Measurements from ENCODE around the gene BAZ2B.
"Not testable (repeated sequence)": the region's sequence is repeated elsewhere in the genome, so short reads cannot be mapped to it uniquely, and the experiment has no call there.

Gene BAZ2B

DNA sequence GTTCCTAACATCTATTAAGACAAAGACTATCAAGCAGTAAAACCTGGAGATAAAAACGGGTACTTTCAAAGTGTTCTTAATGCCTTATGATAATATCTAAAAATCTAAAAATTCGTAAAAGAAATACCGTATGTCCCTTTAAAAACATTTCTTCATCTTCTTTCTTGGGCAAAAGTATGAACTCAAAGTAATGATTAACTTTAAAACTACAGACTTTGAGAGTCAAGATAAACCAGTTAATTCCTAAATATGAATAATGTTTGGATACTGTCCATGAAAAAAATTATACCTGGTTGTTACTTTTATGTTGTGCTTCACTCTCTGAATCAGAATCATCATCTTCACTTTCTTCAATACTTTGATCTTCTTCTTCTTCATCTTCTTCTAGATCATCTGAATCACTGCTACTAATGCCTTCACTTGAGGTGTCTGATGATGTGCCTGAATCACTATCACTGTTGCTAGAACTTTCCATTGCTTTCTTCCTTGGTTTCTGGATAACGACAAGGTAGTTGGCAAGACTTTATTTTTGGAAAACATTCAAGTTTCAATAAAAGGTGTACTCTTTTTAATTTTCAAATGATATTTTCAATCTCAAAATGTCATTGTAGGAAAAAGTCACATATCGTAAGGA lies 177.5 kb downstream of the BAZ2B start:
- H3K4me1 ChIP-seq (ENCODE audit: insufficient read depth, low read length) = no peaks in the 10 kb centered on the region
- no peak overlapping the region for H3K4me3 ChIP-seq (ENCODE audit: low read length)
- H3K36me3 ChIP-seq (ENCODE audit: insufficient read depth, low read depth, low read length) = peaks cover 59% of the 10 kb centered on the region
- H3K9ac ChIP-seq (ENCODE audit: low read depth, low read length) = no peak overlapping the region
- H3K27ac ChIP-seq (ENCODE audit: low read length) = no peak overlapping the region
- H3K27me3 ChIP-seq (ENCODE audit: insufficient read depth, low read length) = no peaks in the 10 kb centered on the region
- no peaks in the 10 kb centered on the region for H3K9me3 ChIP-seq (ENCODE audit: insufficient read depth, low read depth, low read length)

DNA sequence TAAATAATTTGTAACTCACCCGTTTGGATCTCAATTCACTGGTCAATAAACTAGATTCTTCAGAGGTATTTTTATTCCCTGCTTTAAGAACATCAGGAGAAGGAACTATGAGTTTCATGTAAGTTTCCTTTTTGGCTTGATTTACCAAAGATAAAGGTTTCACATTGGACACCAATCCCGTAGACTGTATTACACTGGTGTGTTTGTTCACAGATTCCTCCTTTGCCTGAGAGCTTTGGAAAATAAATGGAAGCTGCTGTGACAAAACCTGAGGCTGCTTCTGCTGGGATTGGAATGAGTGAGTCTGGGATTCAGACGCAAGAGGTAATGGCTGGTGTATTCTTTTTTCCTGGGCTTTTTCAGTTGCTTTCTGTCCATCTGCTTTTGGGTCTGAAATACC lies 178.1 kb downstream of the BAZ2B start:
- H3K36me3 ChIP-seq (ENCODE audit: insufficient read depth, low read depth, low read length) = peaks cover 59% of the 10 kb centered on the region
- H3K4me1 ChIP-seq (ENCODE audit: insufficient read depth, low read length) = no peaks in the 10 kb centered on the region
- no peak overlapping the region for H3K9ac ChIP-seq (ENCODE audit: low read depth, low read length)
- H3K27me3 ChIP-seq (ENCODE audit: insufficient read depth, low read length) = no peaks in the 10 kb centered on the region
- H3K27ac ChIP-seq (ENCODE audit: low read length) = no peak overlapping the region
- no peak overlapping the region for H3K4me3 ChIP-seq (ENCODE audit: low read length)
- H3K9me3 ChIP-seq (ENCODE audit: insufficient read depth, low read depth, low read length) = no peaks in the 10 kb centered on the region

DNA sequence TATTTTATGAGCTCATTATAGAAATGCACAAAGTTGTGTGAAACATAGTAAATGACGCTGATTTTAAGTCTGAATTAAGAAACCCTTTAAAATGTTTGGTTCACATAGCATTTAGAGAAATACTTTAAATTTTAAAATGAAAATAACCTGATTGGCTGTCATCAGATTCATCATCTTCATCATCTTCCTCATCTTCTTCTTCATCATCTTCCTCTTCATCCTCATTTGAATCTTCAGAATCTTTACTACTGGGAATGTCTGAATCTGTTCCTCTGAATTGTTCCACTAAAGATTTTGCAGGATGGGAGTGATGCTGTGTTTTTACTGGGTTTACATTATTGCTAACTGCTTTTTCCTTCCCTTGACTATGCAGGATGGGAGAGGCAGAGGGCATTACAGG lies 183.7 kb downstream of the BAZ2B start:
- no peak overlapping the region for H3K9ac ChIP-seq (ENCODE audit: low read depth, low read length)
- H3K27ac ChIP-seq (ENCODE audit: low read length) = no peak overlapping the region
- H3K36me3 ChIP-seq (ENCODE audit: insufficient read depth, low read depth, low read length) = peaks cover 69% of the 10 kb centered on the region
- H3K27me3 ChIP-seq (ENCODE audit: insufficient read depth, low read length) = no peaks in the 10 kb centered on the region
- H3K4me3 ChIP-seq (ENCODE audit: low read length) = no peak overlapping the region
- no peaks in the 10 kb centered on the region for H3K4me1 ChIP-seq (ENCODE audit: insufficient read depth, low read length)
- H3K9me3 ChIP-seq (ENCODE audit: insufficient read depth, low read depth, low read length) = no peaks in the 10 kb centered on the region

DNA sequence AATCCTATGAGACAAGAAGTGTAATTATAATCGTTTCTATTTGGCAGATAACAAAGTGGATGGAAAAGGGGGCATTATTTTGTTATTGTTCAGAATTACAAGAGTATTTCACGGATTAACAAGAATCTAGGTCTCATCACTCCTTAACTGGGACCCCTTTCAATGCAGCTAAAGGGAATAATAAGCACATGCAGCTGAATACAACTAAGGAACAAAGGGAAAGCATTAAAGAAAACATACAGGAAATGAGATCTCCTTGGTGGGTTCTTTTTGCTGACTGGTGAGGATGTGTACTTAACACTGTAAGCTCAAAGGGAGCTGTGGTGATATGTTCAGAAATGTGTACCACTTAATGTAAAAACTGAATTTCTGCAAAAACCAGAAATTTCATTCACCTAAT lies 189.3 kb downstream of the BAZ2B start:
- Histone ChIP-seq H3K4me3 (ENCODE audit: low read length) (no peak overlapping the region), H3K9ac (ENCODE audit: low read depth, low read length) (no peak overlapping the region), H3K36me3 (ENCODE audit: insufficient read depth, low read depth, low read length) (peaks cover 75% of the 10 kb centered on the region), H3K27me3 (ENCODE audit: insufficient read depth, low read length) (no peaks in the 10 kb centered on the region), H3K27ac (ENCODE audit: low read length) (no peak overlapping the region), H3K4me1 (ENCODE audit: insufficient read depth, low read length) (no peaks in the 10 kb centered on the region), H3K9me3 (ENCODE audit: insufficient read depth, low read depth, low read length) (no peaks in the 10 kb centered on the region)

DNA sequence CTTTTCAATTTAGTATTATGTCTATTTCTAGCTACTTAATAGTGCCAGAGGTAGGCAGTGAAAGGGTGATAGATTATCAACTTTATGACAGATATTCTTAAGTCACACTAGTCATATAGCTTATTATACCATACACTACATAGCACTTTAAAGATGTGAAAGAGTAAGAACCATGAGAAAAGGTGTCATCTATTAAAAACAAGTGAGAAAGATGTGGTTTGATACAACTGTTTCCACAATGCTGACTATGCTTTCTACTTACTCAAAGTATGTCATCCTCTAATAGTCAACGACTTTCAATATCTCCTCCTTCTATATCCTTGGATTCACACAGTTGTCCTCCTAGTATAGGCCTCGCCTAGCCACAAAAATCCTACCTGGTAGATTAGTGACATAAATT lies 196.9 kb downstream of the BAZ2B start:
- H3K4me1 ChIP-seq (ENCODE audit: insufficient read depth, low read length) = no peaks in the 10 kb centered on the region
- H3K9me3 ChIP-seq (ENCODE audit: insufficient read depth, low read depth, low read length) = no peaks in the 10 kb centered on the region
- no peak overlapping the region for H3K27ac ChIP-seq (ENCODE audit: low read length)
- peaks cover 25% of the 10 kb centered on the region for H3K36me3 ChIP-seq (ENCODE audit: insufficient read depth, low read depth, low read length)
- H3K27me3 ChIP-seq (ENCODE audit: insufficient read depth, low read length) = no peaks in the 10 kb centered on the region
- no peak overlapping the region for H3K4me3 ChIP-seq (ENCODE audit: low read length)
- no peak overlapping the region for H3K9ac ChIP-seq (ENCODE audit: low read depth, low read length)

DNA sequence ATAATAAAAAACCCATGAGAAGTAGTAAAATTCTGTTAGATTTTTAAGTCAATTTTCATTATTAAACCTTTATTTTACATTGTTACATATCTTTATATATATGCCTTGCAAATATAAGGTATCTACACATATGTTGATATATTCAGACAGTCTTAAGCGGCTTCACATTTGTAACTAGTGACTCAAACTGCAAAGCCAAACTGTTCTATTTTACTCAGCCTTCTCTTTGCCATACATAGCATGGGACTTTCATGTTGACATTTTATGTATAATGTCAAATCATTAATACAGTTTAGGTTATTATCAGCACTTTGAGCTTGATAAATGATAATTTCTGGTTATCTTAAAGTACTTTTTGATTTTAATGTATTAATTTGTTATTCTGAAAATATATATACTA lies 204.9 kb downstream of the BAZ2B start:
- Histone ChIP-seq H3K27ac (ENCODE audit: low read length) (no peak overlapping the region), H3K36me3 (ENCODE audit: insufficient read depth, low read depth, low read length) (peaks cover 46% of the 10 kb centered on the region), H3K4me3 (ENCODE audit: low read length) (no peak overlapping the region), H3K27me3 (ENCODE audit: insufficient read depth, low read length) (no peaks in the 10 kb centered on the region), H3K4me1 (ENCODE audit: insufficient read depth, low read length) (no peaks in the 10 kb centered on the region), H3K9me3 (ENCODE audit: insufficient read depth, low read depth, low read length) (no peaks in the 10 kb centered on the region), H3K9ac (ENCODE audit: low read depth, low read length) (no peak overlapping the region)

DNA sequence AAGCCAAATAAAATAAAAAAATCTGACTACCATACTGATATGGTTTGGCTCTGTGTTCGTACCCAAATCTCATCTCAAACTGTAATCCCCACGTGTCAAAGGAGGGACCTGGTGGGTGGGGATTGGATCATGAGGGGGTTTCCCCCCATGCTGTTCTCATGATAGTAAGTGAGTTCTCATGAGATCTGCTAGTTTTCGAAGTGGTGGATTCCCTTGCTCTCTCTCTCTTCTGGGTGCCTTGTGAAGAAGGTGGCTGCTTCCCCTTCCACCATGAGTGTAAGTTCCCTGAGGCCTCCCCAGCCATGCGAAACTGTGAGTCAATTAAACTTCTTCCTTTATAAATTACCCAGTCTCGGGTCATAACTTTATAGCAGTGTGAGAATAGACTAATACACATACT lies 206.1 kb downstream of the BAZ2B start:
- Histone ChIP-seq H3K36me3 (ENCODE audit: insufficient read depth, low read depth, low read length) (peaks cover 54% of the 10 kb centered on the region), H3K27ac (ENCODE audit: low read length) (no peak overlapping the region), H3K9me3 (ENCODE audit: insufficient read depth, low read depth, low read length) (no peaks in the 10 kb centered on the region), H3K27me3 (ENCODE audit: insufficient read depth, low read length) (no peaks in the 10 kb centered on the region), H3K4me3 (ENCODE audit: low read length) (no peak overlapping the region), H3K9ac (ENCODE audit: low read depth, low read length) (no peak overlapping the region), H3K4me1 (ENCODE audit: insufficient read depth, low read length) (no peaks in the 10 kb centered on the region)

DNA sequence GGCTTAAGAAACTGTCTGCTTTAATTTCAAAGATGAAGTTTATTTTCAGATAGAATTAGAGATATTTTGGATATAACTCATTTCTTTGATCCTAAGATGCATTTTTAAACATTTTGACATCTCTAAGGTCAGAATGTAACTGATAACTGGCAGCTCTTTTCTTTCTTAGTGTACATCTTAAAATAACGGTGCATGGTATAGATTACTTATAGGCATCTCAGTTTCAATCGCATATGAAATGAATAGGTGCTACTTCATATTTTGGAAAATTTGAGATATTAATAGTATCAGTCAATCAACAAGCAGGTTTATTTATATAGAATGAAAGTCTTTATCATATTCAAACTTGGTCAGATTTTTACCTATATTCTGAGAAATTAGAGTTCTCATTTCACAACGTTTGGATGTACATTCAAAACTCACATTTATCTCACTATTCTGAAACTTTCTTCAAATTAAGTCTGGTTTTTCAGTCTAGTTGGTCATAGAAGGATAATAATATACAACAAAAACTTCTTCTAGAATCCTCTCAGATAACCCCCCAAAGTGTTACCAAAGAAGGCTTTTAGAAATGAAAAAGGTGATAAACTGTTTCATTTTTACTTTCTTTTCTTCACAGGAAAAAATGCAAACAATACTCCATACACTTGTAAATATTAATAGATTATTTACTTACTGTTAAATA lies 207.1 kb downstream of the BAZ2B start:
- no peak overlapping the region for H3K4me3 ChIP-seq (ENCODE audit: low read length)
- no peak overlapping the region for H3K9ac ChIP-seq (ENCODE audit: low read depth, low read length)
- H3K9me3 ChIP-seq (ENCODE audit: insufficient read depth, low read depth, low read length) = no peaks in the 10 kb centered on the region
- peaks cover 62% of the 10 kb centered on the region for H3K36me3 ChIP-seq (ENCODE audit: insufficient read depth, low read depth, low read length)
- no peaks in the 10 kb centered on the region for H3K4me1 ChIP-seq (ENCODE audit: insufficient read depth, low read length)
- H3K27me3 ChIP-seq (ENCODE audit: insufficient read depth, low read length) = no peaks in the 10 kb centered on the region
- H3K27ac ChIP-seq (ENCODE audit: low read length) = no peak overlapping the region

DNA sequence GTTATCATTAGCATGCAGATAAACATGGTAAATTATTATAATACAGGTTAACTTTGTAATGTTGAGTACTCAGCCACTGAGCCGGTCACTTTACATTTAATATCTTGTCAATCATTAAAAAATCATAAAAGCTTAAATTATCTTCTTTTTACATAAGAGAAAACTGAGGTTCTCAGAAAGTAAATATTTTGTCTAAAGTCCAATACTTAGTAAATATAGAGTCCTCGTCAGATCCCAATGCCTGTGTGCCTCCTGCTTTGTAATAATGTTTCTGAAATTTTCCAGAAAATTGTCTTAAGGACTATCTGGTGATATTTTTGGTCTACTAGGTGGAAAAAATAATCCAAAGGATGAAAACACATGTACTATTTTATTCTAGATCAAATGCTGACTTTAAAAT lies 213.6 kb downstream of the BAZ2B start:
- Histone ChIP-seq H3K27ac (ENCODE audit: low read length) (no peak overlapping the region), H3K9ac (ENCODE audit: low read depth, low read length) (no peak overlapping the region), H3K27me3 (ENCODE audit: insufficient read depth, low read length) (no peaks in the 10 kb centered on the region), H3K36me3 (ENCODE audit: insufficient read depth, low read depth, low read length) (peaks cover 41% of the 10 kb centered on the region), H3K9me3 (ENCODE audit: insufficient read depth, low read depth, low read length) (no peaks in the 10 kb centered on the region), H3K4me1 (ENCODE audit: insufficient read depth, low read length) (no peaks in the 10 kb centered on the region), H3K4me3 (ENCODE audit: low read length) (no peak overlapping the region)

DNA sequence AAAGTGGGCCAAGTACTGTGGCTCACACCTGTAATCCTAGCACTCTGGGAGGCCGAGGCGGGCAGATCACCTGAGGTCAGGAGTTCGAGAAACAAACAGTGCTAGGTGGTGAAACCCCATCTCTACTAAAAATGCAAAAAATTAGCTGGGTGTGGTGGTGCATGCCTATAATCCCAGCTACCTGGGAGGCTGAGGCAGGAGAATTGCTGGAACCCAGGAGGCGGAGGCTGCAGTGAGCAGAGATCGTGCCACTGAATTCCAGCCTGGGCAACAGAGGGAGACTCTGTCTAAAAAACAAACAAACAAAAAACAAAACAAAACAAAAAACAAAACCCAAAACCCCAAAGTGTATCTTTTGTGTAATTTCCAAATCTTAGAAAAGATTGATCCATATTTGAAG lies 214.2 kb downstream of the BAZ2B start:
- not testable (repeated sequence) for H3K9me3 ChIP-seq (ENCODE audit: insufficient read depth, low read depth, low read length); H3K4me3 ChIP-seq (ENCODE audit: low read length); H3K4me1 ChIP-seq (ENCODE audit: insufficient read depth, low read length); H3K9ac ChIP-seq (ENCODE audit: low read depth, low read length); H3K27ac ChIP-seq (ENCODE audit: low read length); H3K27me3 ChIP-seq (ENCODE audit: insufficient read depth, low read length)
- peaks cover 36% of the 10 kb centered on the region for H3K36me3 ChIP-seq (ENCODE audit: insufficient read depth, low read depth, low read length)

DNA sequence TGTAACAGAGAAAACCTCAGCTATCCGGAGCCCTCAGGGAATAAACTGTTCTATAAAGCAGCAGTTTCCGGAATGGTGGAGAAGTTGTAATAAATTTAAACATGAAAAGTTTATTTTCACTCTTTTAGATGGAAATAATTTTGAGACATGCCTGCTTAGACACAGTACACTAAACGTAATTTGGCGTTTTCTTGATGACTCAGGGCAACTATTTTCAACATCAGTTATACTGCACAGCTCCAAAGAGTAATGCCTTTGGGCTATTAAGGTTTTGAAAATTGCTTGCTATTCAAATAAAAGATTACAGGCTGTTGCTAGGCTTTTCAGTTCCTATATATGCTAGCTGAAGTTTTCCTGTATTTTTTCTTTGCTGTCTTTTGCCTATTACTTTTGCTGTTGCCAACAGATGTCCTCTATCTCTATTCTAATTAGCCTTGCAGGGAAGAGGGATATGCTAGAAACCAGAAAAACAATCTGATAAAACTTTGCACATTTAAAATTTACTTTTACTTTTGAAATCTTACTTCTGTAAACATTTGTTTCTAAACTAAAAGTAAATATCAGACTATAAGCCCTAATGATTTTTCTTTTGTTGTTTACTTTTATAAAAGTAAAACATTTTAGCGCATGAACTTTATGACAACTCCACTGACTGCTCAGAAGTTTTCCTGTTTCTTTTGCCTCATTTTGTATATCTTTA lies 216.5 kb downstream of the BAZ2B start:
- no peaks in the 10 kb centered on the region for H3K9me3 ChIP-seq (ENCODE audit: insufficient read depth, low read depth, low read length)
- no peak overlapping the region for H3K9ac ChIP-seq (ENCODE audit: low read depth, low read length)
- H3K4me1 ChIP-seq (ENCODE audit: insufficient read depth, low read length) = no peaks in the 10 kb centered on the region
- peaks cover 40% of the 10 kb centered on the region for H3K36me3 ChIP-seq (ENCODE audit: insufficient read depth, low read depth, low read length)
- H3K4me3 ChIP-seq (ENCODE audit: low read length) = no peak overlapping the region
- H3K27ac ChIP-seq (ENCODE audit: low read length) = no peak overlapping the region
- H3K27me3 ChIP-seq (ENCODE audit: insufficient read depth, low read length) = no peaks in the 10 kb centered on the region

DNA sequence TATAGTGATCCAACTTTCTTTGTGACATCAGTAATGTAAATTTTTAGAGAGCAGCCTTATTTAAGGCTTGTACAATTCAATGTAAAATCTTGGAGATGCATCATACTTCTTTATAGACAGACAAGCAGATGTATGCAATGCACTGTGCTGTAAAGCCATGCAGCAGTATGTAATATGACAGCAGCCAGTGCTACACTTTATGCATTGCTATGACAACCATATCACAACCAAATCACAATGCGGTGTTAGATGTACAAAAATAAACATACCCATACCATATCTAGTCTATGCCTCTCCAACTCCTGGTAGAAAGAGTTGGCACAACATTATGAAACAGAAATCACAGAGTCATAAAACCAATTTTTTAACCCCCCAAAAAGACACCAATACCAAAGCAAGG lies 219.5 kb downstream of the BAZ2B start:
- Histone ChIP-seq H3K9me3 (ENCODE audit: insufficient read depth, low read depth, low read length) (no peaks in the 10 kb centered on the region), H3K4me3 (ENCODE audit: low read length) (no peak overlapping the region), H3K36me3 (ENCODE audit: insufficient read depth, low read depth, low read length) (peaks cover 43% of the 10 kb centered on the region), H3K9ac (ENCODE audit: low read depth, low read length) (no peak overlapping the region), H3K27ac (ENCODE audit: low read length) (no peak overlapping the region), H3K27me3 (ENCODE audit: insufficient read depth, low read length) (no peaks in the 10 kb centered on the region), H3K4me1 (ENCODE audit: insufficient read depth, low read length) (no peaks in the 10 kb centered on the region)

Data from iPS-20b (cell line).